ENCODE results near the gene E2F8.
A peak's percentile ranks its signal among the peaks of the same experiment; 100 is the strongest.

E2F8 gene

GRCh38 chr11:19243613-19244012 lies 2.9 kb upstream of the E2F8 start:
- TF ChIP-seq, protein P1, sequence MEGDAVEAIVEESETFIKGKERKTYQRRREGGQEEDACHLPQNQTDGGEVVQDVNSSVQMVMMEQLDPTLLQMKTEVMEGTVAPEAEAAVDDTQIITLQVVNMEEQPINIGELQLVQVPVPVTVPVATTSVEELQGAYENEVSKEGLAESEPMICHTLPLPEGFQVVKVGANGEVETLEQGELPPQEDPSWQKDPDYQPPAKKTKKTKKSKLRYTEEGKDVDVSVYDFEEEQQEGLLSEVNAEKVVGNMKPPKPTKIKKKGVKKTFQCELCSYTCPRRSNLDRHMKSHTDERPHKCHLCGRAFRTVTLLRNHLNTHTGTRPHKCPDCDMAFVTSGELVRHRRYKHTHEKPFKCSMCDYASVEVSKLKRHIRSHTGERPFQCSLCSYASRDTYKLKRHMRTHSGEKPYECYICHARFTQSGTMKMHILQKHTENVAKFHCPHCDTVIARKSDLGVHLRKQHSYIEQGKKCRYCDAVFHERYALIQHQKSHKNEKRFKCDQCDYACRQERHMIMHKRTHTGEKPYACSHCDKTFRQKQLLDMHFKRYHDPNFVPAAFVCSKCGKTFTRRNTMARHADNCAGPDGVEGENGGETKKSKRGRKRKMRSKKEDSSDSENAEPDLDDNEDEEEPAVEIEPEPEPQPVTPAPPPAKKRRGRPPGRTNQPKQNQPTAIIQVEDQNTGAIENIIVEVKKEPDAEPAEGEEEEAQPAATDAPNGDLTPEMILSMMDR (IDR thresholded peaks at IDR 0.05; ENCODE audit: extremely low read depth, insufficient read depth, missing control alignments): no peak
- in situ Hi-C loops (cut with MboI; ENCODE audit: low pct_unique_long_range_greater_than_20kb, low sequenced_read_pairs, unreplicated experiment): no loop called here
- no peak for DNase-seq (ENCODE audit: low spot score)

DNA sequence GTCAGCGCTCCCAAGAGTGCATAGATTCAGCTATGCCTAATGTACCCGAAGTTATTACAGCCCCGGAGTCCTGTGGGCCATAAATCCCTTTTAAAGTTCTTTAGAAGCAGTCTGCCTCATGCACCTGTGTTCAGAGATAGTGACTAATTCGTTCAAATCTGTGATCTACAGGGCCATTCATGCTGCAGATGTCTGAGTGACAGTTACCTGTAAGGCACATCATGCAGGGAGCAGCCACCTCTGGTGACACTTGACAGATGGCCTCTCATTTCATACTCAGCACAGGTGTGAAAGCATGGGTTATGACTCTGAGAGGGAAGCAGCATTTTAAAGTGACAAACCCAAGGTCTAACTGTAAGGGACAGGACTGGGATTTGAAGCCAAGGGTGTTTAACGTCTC lies 2.4 kb upstream of the E2F8 start:
- in situ Hi-C loops (cut with MboI; ENCODE audit: low pct_unique_long_range_greater_than_20kb, low sequenced_read_pairs, unreplicated experiment): no loop called here

DNA sequence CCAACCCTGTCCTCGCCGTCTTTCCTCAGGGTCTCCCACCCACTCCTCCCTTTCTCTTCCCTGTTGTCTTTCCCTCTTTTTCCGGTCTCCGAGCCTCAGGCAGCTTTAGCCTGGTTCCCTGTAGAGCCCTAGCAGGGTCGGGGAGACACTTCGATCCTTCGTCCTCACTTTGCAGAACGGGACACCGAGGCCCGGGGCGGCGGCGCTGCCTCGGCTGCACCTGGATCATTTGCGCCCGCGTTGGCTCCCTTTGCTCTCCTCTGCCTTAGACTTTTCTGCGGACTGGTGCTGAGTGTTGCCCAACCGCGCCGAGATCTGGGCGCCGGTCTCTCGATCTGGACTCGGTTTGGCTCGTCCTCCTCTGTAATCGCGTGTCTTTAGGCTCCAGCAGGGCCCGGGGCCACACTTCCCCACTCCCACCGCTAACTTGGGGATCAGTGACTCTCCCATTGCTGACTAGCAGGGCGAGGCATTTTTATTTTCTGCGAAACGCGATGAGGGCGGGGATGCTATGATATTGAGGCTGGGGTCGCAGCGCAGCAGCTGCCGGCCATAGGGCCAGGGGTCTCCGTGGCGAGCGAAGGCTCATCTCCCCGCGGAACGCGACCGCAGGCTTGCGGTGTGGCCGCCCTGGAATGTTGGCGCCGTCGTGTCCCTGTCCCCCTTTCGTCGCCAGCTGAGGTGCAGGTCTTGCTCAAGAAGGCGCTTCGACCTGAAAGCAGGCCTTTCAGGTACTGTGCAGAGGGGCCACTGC lies 1.6 kb upstream of the E2F8 start:
- peak; percentile 30 for DNase-seq (ENCODE audit: low spot score)
- in situ Hi-C loops (cut with MboI; ENCODE audit: low pct_unique_long_range_greater_than_20kb, low sequenced_read_pairs, unreplicated experiment): no loop called here
- TF ChIP-seq, protein P1 (IDR thresholded peaks at IDR 0.05; ENCODE audit: extremely low read depth, insufficient read depth, missing control alignments): no peak

More for the DNA sequence above, 2.4 kb upstream of the E2F8 start:
- TF ChIP-seq, protein P1 (IDR thresholded peaks at IDR 0.05; ENCODE audit: extremely low read depth, insufficient read depth, missing control alignments): no peak
- no peak for DNase-seq (ENCODE audit: low spot score)

DNA sequence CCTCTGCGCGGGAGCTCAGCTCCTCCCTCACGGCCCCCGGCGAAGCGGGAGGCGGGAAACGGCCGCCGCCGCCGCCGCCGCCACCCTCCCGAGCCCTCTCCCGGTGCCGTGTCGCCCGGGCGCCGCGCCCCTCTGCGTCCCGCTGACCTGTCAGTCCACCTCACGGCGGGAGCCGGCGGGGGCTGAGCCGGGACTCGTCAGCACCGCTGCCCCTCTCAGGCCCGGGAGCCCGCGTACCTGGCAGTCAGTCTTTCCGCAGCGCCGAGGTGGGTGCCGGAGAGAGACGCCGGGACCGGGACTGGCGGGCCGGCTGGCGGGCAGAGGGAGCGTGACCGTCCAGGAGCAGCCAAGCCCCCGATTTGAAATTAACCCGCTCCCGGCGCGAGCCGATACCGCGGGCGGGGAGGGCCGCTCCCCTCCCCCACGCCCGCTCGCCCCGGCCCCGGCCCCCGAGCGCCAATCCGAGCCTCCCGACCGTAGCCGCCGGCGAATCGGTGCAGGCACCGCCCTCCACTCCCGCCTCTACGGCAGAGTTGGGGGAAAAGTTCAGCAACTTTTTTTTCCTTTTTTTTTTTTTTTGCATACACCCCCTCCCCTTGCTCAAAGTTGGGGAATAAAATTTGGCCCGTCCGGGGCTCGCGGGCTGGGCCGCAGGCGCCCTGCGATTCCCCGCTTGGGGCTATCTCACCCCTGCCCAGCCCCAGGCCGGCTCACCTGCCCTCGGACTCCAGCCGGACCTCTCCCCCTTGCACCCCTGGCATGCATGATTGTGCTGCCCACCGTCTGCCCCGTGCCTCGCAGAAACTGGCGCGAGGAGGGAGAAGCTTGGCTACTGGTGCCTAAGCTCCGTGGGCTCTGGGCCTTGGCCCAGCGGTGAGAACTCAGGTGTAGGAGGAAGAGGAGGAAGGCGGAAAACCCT lies 774 bp upstream of the E2F8 start:
- TF ChIP-seq, protein P1 (IDR thresholded peaks at IDR 0.05; ENCODE audit: extremely low read depth, insufficient read depth, missing control alignments): no peak
- DNase-seq (ENCODE audit: low spot score): peak; percentile 87
- in situ Hi-C loops (cut with MboI; ENCODE audit: low pct_unique_long_range_greater_than_20kb, low sequenced_read_pairs, unreplicated experiment): no loop called here

DNA sequence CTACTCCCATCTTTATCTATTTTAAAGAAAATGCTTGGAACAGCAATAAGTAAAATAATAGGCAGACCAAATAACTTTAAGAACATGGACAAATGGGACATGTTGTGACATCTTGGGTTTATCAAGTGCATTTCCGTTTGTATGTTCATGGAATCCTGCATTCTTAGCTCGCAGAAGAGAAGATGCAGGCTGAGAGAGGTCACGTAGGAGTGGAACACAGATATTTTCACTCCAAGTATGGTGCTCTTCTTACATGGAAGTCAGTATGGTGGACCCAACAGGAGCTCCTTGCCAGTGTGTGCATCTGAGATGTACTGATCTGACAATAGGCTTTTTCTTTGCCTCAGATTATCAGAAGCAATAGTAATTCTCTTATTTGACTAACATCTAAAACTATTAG lies 1.7 kb downstream of the E2F8 start:
- in situ Hi-C loops (cut with MboI; ENCODE audit: low pct_unique_long_range_greater_than_20kb, low sequenced_read_pairs, unreplicated experiment): no loop called here
- no peak for DNase-seq (ENCODE audit: low spot score)
- TF ChIP-seq, protein P1 (IDR thresholded peaks at IDR 0.05; ENCODE audit: extremely low read depth, insufficient read depth, missing control alignments): no peak

- in situ Hi-C loops (cut with MboI; ENCODE audit: low pct_unique_long_range_greater_than_20kb, low sequenced_read_pairs, unreplicated experiment): no loop called here
- no peak for DNase-seq (ENCODE audit: low spot score)
- TF ChIP-seq, protein P1 (IDR thresholded peaks at IDR 0.05; ENCODE audit: extremely low read depth, insufficient read depth, missing control alignments): no peak
Observed at GRCh38 chr11:19237813-19238212, 2.9 kb downstream of the E2F8 start.

Data from GM13977 (cell line).